PC-9 (cell line): Measurements from ENCODE around the gene ZNF358. TPM values are rescaled to one million over a fixed set of nuclear protein-coding genes. Genes with fewer than 3 reads are reported as not detected.

Experiments
- BruUV-seq: library from RNA; stranded (reverse); fragments of 400-500 nt; replicated peaks from 2 replicates; lab custom pipeline; 2021; lab: Mats Ljungman, UMichigan
- CTCF ChIA-PET: fragments of 300-600 bp; sonication (Branson Sonifier 250); formaldehyde crosslinking; loops from one replicate; lab custom pipeline; 2022; ENCODE audit warnings: antibody characterized with exemption; lab: Charles Lee
- POLR2A ChIA-PET: fragments of 300-600 bp; sonication (Branson Sonifier 250); formaldehyde crosslinking; loops from one replicate; lab custom pipeline; 2022; ENCODE audit warnings: antibody characterized with exemption; ENCODE audit not compliant: unreplicated experiment; lab: Charles Lee
- DNase-seq, 2 experiments: peaks; one replicate each; pipeline versions ENCODE4 v3.0.0 to v3.0.0-alpha.2; 2015 to 2022; ENCODE audit warnings: mixed read lengths in 1 of 2
- H2AFZ ChIP-seq: fragments of 200-600 bp; sonication (generic); 2 replicates; pipeline ENCODE4 v1.8.1; 2017; ENCODE audit warnings: antibody characterized with exemption
- H3F3A ChIP-seq: fragments of 200-600 bp; sonication (generic); 2 replicates; pipeline ENCODE4 v1.8.1; 2017; ENCODE audit warnings: antibody characterized with exemption, mild to moderate bottlenecking, low read depth; ENCODE audit not compliant: insufficient read depth
- H3K27ac ChIP-seq: fragments of 200-600 bp; sonication (generic); 2 replicates; pipeline ENCODE4 v1.6.1; 2016; ENCODE audit warnings: mixed run types
- H3K27me3 ChIP-seq: fragments of 200-600 bp; sonication (generic); 2 replicates; pipeline ENCODE4 v1.6.1; 2016; ENCODE audit warnings: low read depth, mixed run types; ENCODE audit not compliant: insufficient read depth
- H3K36me3 ChIP-seq: fragments of 200-600 bp; sonication (generic); 2 replicates; pipeline ENCODE4 v1.6.1; 2016; ENCODE audit warnings: low read depth, mixed run types
- H3K4me1 ChIP-seq: fragments of 200-600 bp; sonication (generic); replicated peaks from 2 replicates; pipeline ENCODE4 v1.6.1; 2016; ENCODE audit warnings: mixed run types; ENCODE audit not compliant: insufficient read depth
- H3K4me2 ChIP-seq: fragments of 200-600 bp; sonication (generic); 2 replicates; pipeline ENCODE4 v1.6.1; 2017; ENCODE audit warnings: mixed run types
- H3K4me3 ChIP-seq: fragments of 200-600 bp; sonication (generic); 2 replicates; pipeline ENCODE4 v1.6.1; 2016; ENCODE audit warnings: mixed run types
- H3K79me2 ChIP-seq: fragments of 200-600 bp; sonication (generic); 2 replicates; pipeline ENCODE4 v1.6.1; 2017; ENCODE audit warnings: low read depth, mixed run types
- H3K9me2 ChIP-seq: fragments of 200-600 bp; sonication (generic); 2 replicates; pipeline ENCODE4 v1.8.1; 2017; ENCODE audit warnings: mild to moderate bottlenecking; ENCODE audit not compliant: insufficient read depth
- H3K9me3 ChIP-seq: fragments of 200-600 bp; sonication (generic); 2 replicates; pipeline ENCODE4 v1.8.1; 2016; ENCODE audit warnings: low read depth; ENCODE audit not compliant: insufficient read depth
- H4K20me1 ChIP-seq: fragments of 200-600 bp; sonication (generic); 2 replicates; pipeline ENCODE4 v1.8.1; 2017; ENCODE audit not compliant: insufficient read depth
- EZH2 ChIP-seq: fragments of 200-600 bp; sonication (generic); IDR thresholded peaks from 2 replicates; pipeline ENCODE4 v1.8.0; 2017; ENCODE audit warnings: antibody characterized with exemption, low read depth
- intact Hi-C: fragments of 100-400 bp; cut with micrococcal nuclease; formaldehyde crosslinking; loops from one replicate; pipeline ENCODE4 v1.10.0; 2022; ENCODE audit not compliant: unreplicated experiment
- total RNA-seq: library from RNA; stranded (reverse); gene quantifications from 2 replicates; pipeline ENCODE4 v1.2.3, GENCODE V29; 2021
- TF ChIP-seq, protein P1 (sequence below): fragments of 200-600 bp; sonication (generic); conservative IDR thresholded peaks from 2 replicates; pipeline ENCODE4 v1.6.1; 2017; ENCODE audit warnings: mixed run types, antibody characterized with exemption, mild to moderate bottlenecking, moderate library complexity

Gene ZNF358
- total RNA-seq, 1 experiment from 2014 or later, result 60.7 TPM

DNA sequence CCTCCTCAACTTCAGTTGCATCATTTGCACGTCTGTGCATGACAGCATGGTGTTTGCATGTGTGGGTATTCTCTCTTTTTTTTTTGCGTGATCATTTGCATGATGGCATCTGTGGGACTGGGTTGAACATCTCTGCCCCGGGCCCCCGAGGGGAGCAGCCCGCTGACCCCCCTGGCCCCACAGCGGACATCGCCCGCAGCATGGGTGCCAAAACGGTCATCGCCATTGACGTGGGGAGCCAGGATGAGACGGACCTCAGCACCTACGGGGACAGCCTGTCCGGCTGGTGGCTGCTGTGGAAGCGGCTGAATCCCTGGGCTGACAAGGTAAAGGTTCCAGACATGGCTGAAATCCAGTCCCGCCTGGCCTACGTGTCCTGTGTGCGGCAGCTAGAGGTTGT lies 42.8 kb downstream of the ZNF358 start:
- H3K27me3 ChIP-seq, result no peaks in the 10 kb centered on the region
- POLR2A ChIA-PET, result no interaction called here
- H2AFZ ChIP-seq, result no peak overlapping the region
- no peaks in the 10 kb centered on the region for H3K4me1 ChIP-seq
- H3K9me2 ChIP-seq, result no peaks in the 10 kb centered on the region
- no peaks in the 10 kb centered on the region for H3K79me2 ChIP-seq
- no peak for DNase-seq
- no peaks in the 10 kb centered on the region; the same call in 1 of the 2 replicates for H3F3A ChIP-seq
- no peaks in the 10 kb centered on the region for H3K9me3 ChIP-seq
- BruUV-seq, result no TSS peak
- H3K4me2 ChIP-seq, result no peak overlapping the region
- peaks cover 13% of the 10 kb centered on the region; the same call in 1 of the 2 replicates for H3K36me3 ChIP-seq
- intact Hi-C loops, result no loop called here
- H3K4me3 ChIP-seq, result no peak overlapping the region
- H4K20me1 ChIP-seq, result no peaks in the 10 kb centered on the region
- CTCF ChIA-PET, result interaction anchor here (1.3 kb wide), 1 partner anchor 10 kb away, joined by 5 read pairs; no protein-coding TSS in a partner anchor
- no peak overlapping the region for H3K27ac ChIP-seq
- TF ChIP-seq EZH2, result no peak
- TF ChIP-seq, protein P1, sequence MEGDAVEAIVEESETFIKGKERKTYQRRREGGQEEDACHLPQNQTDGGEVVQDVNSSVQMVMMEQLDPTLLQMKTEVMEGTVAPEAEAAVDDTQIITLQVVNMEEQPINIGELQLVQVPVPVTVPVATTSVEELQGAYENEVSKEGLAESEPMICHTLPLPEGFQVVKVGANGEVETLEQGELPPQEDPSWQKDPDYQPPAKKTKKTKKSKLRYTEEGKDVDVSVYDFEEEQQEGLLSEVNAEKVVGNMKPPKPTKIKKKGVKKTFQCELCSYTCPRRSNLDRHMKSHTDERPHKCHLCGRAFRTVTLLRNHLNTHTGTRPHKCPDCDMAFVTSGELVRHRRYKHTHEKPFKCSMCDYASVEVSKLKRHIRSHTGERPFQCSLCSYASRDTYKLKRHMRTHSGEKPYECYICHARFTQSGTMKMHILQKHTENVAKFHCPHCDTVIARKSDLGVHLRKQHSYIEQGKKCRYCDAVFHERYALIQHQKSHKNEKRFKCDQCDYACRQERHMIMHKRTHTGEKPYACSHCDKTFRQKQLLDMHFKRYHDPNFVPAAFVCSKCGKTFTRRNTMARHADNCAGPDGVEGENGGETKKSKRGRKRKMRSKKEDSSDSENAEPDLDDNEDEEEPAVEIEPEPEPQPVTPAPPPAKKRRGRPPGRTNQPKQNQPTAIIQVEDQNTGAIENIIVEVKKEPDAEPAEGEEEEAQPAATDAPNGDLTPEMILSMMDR, result no peak

DNA sequence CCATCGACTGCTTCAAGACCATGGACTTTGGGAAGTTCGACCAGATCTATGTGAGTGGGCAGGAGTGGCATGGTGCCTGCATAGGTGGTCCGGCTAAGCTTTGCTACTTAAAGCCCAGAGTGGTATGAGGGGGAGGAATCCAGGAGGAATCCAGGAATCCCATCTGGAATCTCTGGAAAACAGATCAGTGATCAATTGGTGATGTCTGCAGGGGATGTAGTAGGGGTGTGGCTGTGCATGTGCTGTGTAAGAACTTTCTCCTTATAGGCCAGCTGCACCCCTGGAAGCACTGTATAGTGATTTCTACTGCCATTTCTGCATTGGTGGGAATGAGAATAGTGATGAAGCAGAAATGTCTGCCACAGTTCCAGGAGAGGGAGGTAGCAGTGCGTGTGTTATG lies 43.2 kb downstream of the ZNF358 start:
- no peak for DNase-seq
- Histone ChIP-seq H3K27me3 (no peaks in the 10 kb centered on the region), H4K20me1 (no peaks in the 10 kb centered on the region), H3K36me3 (peaks cover 13% of the 10 kb centered on the region; the same call in 1 of the 2 replicates), H2AFZ (no peak overlapping the region), H3K9me2 (no peaks in the 10 kb centered on the region), H3K79me2 (no peaks in the 10 kb centered on the region), H3K27ac (no peak overlapping the region), H3K4me1 (no peaks in the 10 kb centered on the region), H3K4me2 (no peak overlapping the region), H3F3A (no peaks in the 10 kb centered on the region; the same call in 1 of the 2 replicates), H3K4me3 (no peak overlapping the region), H3K9me3 (no peaks in the 10 kb centered on the region)
- ChIA-PET CTCF (interaction anchor here (1.3 kb wide), 1 partner anchor 9 kb away, joined by 5 read pairs; no protein-coding TSS in a partner anchor), POLR2A (no interaction called here)
- no TSS peak for BruUV-seq
- TF ChIP-seq EZH2, result no peak
- TF ChIP-seq, protein P1, result no peak
- intact Hi-C loops, result no loop called here

DNA sequence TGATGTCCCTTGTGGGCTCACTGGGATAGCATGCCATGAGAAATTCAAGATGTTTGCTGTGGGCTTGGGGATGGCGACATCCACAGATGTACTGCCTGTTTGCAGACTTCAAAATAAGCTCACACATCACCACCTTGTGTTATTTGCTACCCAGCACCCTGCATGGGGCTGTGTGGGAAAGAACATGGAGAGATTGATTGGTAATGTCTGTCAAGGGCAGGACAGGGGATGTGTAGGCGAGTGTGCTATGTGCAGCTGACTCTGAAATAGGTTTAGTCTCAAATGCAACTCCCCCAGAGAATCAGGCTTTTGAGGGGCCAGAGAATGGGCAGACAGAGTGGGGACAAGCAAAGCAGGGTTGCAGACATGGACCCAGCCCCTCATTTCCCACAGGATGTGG lies 44.4 kb downstream of the ZNF358 start:
- TF ChIP-seq EZH2, result no peak
- TF ChIP-seq, protein P1, result no peak
- DNase-seq, result no peak
- Histone ChIP-seq H3K36me3 (peaks cover 13% of the 10 kb centered on the region; the same call in 1 of the 2 replicates), H3K79me2 (no peaks in the 10 kb centered on the region), H3K9me3 (no peaks in the 10 kb centered on the region), H2AFZ (no peak overlapping the region), H3F3A (no peaks in the 10 kb centered on the region; the same call in none of the 2 replicates), H3K4me3 (no peak overlapping the region), H3K9me2 (no peaks in the 10 kb centered on the region), H4K20me1 (no peaks in the 10 kb centered on the region), H3K4me2 (no peak overlapping the region), H3K4me1 (no peaks in the 10 kb centered on the region), H3K27ac (no peak overlapping the region), H3K27me3 (no peaks in the 10 kb centered on the region)
- no TSS peak for BruUV-seq
- CTCF ChIA-PET, result no interaction called here
- intact Hi-C loops, result no loop called here
- POLR2A ChIA-PET, result no interaction called here
